HG03039 (cell line): Measurements from ENCODE around the gene FBXO44.

Source experiments
- ATAC-seq: cut with Tn5 transposase; IDR thresholded peaks from one replicate; pipeline ENCODE4 v1.9.1; 2021; ENCODE audit warnings: mild to moderate bottlenecking, moderate library complexity; ENCODE audit not compliant: unreplicated experiment

The FBXO44 gene

DNA sequence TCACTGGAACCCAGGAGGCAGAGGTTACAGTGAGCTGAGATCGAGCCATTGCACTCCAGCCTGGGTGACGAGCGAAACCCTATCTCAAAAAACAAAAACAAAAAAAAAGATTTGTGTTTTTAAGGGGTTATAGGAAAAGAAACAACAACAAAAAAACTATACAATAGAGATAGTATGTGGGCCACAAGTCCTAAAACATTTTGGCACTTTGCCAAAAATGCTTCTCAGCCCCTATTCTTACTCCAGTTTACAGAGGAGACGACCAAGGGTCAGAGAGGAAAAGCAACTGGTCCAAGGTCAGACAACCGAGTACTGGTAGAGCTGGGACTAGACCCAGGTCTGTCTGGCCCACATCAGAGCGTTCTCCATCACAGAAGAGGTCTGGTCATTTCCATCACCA, 3.0 kb downstream of the FBXO44 start:
- ATAC-seq, result no peak

DNA sequence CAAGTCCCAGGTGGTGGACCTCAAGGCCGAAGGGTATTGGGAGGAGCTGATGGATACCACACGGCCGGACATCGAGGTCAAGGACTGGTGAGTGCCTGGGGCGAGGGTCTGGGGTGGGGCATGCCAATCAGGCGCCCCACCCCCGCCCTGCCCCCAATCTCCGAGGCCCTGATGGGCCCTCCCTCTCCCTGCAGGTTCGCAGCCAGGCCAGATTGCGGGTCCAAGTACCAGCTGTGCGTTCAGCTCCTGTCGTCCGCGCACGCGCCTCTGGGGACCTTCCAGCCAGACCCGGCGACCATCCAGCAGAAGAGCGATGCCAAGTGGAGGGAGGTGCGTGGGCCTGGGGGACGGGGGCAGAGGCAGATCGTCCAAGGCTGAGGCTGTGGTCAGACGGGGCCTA, 3.9 kb downstream of the FBXO44 start:
- ATAC-seq, result no peak

DNA sequence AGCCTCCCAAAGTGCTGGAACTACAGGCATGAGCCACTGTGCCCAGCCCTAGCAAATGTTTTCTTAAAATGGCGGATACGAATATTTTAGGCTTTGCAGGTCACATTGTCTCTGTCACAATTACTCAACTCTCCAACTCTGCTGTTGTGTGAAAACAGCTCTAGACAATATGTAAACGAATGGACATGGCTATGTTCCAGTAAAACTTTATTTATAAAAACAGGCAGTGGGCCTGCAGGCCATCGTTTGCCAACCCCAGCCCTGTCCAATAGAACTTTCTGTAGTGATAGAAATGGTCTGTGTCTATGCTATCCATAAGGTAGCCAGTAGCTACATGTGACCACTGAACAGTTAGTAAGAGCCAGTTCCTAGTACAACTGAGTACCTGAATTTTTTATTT, 5.1 kb downstream of the FBXO44 start:
- ATAC-seq, result no peak

DNA sequence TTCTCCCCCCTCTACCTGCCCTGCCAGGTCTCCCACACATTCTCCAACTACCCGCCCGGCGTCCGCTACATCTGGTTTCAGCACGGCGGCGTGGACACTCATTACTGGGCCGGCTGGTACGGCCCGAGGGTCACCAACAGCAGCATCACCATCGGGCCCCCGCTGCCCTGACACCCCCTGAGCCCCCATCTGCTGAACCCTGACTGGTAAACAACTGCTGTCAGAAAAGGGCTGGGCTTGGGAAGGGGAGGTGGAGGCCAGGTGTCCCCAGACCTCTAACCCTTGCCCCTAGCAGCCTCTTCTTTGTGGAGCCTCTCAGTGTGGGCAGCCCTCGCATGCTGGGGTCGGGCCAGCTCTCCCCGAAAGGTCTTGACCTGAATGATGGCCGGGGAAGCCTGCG, 6.4 kb downstream of the FBXO44 start:
- ATAC-seq, result no peak

DNA sequence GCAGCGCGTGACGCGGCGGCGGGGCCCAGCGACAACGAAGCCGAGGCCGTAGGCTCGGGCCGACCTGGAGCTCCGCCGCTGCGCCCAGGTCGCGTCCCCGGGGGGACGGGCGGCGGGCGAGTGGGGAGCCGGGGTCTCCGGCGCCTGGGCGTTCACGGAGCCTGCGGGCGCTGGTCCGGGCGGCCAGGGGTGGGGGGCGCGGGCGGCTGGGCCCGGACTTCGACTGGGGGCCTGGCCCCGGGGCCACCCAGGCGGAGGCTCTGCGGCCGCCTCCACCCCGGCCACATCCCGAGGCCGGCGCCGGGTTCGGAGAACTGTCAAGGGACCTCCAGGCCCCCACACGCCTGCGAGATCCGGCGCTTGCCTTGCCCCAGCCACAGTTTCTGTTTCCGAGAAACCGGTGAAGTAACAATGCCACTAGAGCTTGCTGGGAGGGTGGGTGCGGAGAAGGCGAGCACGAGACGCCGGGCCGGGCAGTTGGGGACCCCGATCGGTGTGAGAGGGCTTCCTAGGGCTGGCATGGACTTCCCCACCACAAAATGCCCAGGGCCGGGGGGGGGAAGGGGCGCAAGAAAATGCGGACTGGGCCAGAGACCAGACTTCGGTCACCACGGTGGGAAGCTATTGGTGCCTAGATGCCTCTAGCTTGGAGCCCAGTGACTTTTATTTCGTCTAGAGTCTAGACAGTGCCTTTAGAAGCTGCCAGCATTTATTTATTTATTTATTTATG, 9.8 kb downstream of the FBXO44 start:
- ATAC-seq, result peak; percentile 30

DNA sequence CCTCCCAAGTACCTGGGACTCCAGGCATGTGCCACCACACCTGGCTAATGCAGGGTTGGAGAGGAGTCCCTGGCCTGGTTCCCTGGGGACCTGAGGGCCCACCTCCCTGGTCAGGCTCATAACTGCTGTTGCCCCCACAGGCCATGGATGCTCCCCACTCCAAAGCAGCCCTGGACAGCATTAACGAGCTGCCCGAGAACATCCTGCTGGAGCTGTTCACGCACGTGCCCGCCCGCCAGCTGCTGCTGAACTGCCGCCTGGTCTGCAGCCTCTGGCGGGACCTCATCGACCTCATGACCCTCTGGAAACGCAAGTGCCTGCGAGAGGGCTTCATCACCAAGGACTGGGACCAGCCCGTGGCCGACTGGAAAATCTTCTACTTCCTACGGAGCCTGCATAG, 13.8 kb downstream of the FBXO44 start:
- no peak for ATAC-seq

DNA sequence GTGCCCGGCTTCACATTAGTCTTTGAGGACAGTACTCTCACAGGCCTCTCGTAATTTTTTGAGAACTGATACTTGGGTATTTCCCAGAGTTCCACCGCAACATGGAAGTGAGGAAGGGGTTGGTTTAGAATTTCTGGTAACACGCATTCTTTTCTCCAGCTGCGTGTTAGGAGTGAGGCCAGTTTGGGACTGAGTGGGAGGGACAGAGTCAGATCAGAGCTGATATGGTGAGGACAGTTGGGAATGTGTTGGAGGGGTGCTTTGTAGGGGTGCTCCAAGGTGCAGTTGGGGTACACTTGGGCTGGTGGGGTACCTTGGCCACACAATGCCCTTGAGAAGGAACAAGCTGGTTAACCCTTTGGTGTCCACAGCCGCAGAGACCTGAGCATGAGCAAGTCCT, 16.1 kb downstream of the FBXO44 start:
- no peak for ATAC-seq

DNA sequence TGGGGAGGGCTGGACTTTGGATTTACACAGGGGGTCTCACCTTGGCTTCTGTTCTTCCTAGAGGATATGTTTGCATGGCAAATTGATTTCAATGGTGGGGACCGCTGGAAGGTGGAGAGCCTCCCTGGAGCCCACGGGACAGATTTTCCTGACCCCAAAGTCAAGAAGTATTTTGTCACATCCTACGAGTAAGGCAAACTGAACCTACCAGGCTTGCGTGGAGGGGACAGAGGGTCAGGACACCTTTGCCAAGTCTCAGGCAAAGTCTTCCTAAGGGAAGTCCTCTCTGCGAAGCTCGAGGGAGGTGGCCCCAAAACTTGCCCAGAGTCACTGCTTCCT, 16.5 kb downstream of the FBXO44 start:
- no peak for ATAC-seq

DNA sequence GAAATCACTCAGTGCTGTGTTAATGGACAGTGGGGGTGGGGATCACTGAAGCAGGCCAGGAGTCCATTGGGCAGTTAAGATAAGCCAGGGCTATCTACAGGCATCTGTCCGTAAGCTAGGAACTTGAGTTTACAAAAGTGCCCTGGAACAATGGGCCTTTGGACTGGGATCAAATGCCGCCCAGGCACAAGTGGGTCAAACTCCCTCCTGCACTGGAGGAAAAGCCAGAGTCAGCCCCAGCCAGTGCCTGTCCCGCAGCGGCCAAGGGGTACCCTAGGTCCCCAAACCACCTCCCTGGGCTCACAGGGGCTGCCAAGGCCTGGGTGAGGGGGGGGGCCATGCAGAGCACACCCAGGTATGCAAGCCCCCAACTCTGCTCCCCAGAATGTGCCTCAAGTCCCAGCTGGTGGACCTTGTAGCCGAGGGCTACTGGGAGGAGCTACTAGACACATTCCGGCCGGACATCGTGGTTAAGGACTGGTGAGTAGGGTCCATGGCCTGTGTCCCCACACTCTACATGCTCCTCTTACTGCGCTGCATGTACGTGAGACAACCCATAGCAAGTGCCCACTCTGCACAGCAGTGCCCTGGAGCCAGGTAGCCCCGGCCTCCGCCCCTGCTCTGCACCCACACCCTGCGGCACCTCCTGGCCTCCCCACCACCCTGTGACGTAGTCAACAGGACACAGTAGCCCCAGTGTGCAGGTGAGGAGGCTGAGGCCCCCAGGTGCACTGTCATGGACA, 17.0 kb downstream of the FBXO44 start:
- ATAC-seq, result no peak

DNA sequence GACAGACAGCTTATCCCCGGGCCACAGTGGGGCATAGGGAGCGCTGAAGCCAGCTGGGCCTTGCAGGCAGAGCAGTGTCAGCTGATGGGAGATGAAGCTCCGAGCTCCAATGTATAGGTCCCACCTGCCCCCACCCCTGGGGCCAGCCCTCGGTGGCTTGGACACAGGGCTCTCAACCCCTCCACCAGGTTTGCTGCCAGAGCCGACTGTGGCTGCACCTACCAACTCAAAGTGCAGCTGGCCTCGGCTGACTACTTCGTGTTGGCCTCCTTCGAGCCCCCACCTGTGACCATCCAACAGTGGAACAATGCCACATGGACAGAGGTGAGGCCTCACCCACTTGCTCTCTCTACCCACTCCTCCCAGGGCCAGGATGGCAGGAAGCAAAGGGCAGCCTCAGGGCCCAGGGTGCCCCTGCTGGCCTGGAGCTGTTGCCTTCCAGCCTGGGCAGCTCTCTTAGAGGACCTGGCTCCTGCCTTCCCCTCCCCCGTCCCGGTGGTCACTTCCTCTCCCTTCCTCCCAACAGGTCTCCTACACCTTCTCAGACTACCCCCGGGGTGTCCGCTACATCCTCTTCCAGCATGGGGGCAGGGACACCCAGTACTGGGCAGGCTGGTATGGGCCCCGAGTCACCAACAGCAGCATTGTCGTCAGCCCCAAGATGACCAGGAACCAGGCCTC, 18.6 kb downstream of the FBXO44 start:
- no peak for ATAC-seq

DNA sequence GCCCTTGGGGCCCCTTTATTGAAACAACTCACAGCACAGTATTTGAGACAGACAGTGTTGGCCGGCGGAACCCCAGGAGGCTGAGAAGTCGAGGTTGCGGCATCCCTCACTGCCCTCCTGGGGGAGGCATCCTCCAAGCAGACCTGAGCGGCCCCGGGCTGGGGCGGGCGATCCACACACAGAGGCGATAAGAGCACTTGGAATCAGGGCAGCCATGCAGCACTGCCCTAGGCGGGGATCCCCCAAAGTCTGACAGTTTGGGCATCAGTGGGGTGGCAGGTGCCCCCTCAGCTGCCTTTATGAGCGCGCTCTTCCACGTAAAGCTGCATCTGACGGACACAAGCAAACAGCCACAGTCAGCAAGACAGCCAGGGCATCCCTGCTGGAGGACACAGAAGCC, 19.8 kb downstream of the FBXO44 start:
- ATAC-seq, result no peak

DNA sequence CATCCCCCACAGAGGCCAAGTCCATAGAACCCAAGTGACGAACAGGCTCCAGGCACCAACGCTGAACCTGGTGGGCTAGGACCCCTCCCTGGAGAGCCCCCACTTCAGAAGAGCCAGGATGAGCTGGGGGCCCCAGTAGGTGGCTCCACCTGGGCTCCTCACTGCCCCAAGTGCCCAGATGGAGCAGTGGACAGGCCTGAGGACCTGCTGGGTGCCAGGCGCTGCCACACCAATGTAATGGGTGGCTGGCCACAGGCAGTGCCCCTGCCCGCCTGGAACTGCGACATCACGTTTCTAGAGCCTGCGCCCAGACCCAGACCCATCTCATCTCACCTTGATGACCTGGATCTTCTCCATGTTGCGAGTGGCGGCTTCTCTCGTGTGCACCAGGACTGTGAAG, 20.6 kb downstream of the FBXO44 start:
- no peak for ATAC-seq

DNA sequence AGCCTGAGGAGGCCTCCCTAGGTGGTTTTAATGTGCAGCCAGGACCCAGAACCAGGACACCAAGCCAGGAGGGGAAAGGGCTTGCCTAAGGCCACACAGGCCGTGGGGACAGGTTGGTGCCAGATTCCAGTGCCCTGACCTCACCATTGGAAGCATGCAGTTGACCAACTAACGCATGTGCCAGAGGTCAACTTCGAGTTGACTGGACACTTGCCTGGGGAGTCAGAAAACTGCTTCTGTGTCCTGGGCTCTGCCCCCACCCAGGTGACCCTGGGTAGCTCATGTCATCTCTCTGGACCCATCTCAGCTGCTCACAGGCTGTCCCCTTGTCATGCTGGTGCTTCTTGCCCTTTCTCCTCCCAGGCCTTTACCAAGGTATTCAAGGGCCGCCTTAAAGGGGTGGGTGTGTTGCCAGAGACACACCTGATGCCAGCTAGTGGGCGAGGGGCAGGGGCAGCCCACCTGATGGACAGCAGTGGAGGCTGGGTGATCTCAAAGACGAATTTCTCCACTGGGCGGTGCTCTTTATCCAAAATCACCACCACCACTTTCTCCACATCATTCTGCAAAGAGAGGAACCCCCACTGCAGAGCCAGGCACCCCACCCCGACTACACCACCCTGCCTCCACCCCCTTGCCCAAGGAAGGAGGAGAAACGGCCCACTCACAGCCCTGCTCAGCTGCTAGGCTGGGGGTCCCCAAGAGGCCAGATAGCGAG, 21.9 kb downstream of the FBXO44 start:
- ATAC-seq, result no peak

DNA sequence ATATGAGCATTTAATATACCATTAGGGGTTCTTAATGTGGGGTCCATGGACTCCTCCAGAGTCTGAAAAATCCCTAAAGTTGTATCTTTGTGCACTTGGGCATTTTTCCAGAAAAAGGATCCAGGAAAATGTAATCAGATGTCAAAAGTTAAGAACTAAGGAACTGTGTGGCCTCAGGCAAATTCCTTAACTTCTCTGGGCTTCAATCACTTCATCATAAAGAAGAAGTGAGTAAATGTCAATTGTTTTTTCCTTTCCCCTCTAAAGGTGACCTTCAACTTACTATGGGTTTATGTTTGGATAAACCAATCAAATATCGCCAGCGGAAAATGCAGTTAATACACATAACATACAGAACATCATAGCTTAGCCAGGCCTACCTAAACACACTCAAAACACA, 23.8 kb downstream of the FBXO44 start:
- ATAC-seq, result no peak

DNA sequence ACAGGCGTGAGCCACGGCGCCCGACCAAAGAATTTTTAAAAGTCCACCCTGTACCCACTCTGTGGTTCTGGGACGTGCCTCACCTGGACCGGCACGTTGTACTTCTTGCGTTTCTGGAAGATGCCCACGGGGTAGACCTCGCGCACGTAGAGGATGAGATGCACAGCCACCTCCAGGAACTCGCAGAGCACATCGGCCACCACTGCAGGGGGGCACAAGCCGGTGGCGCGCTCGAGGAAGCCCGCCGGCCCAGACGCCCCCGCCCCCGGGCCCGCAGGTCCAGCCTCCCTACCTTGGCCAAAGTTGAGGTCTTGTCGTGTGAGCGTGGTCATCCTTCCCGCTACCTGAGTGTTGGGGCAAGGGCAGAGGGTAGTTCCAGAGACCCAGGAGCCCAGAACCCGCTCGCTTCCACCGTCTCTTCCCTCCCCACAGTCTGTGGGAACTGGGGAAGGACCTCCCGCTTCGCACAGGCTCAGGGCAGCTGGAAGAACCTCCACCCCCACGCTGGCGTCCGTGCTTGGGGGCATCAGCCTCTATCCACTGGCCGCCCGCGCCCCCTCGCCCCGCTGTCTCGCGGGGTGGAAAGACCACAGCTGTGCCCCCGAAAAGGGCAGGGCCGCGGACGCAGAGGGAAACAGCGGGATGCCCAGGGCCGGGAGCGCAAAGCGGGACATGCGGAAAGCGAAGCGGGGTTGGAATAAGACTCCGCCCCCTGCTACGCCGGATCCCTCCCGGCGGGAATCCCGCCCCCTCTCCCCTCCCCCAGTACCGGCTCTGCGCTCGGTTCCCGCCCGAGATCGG, 25.8 kb downstream of the FBXO44 start:
- ATAC-seq, result peak; percentile 18

DNA sequence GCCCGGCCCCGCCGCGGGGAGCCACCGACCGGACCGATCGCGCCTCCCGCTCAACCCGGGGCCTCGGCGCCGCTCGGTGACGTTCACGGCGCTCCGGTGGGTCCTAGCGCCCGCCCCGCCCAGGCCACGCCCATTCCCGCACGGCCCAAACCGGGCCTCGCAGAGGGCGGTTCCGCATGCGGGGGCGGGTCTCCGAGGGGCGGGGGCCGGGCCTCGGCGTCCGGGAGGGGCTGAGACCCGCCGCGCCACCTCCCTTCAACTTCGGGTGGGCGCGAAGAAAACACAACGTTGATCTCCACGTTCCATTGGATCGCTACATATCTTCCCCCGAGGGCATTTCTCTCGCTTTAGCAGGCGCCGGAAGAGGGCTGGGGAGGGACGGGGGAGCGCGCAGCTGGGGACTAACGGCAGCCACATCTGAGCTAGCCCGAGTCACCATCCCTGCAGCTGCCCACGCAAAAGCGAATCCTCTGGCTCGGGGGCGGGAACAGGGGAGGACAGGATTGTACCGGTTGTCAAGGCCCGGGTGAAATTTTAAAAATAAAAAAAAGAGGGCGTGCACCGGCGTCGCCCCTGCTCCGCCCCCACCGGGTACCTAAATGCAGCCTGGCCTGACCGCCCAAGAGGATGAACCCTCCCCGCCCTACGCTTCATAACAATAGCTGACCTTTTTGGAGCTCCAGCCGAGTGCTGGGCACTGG, 26.5 kb downstream of the FBXO44 start, which contains the start of gene MAD2L2:
Gene MAD2L2, minus strand, starts transcription at position 78 of the 701 bp plus-strand sequence. CDS start 547 bp downstream, outside the sequence.
- ATAC-seq, result peak; percentile 76

DNA sequence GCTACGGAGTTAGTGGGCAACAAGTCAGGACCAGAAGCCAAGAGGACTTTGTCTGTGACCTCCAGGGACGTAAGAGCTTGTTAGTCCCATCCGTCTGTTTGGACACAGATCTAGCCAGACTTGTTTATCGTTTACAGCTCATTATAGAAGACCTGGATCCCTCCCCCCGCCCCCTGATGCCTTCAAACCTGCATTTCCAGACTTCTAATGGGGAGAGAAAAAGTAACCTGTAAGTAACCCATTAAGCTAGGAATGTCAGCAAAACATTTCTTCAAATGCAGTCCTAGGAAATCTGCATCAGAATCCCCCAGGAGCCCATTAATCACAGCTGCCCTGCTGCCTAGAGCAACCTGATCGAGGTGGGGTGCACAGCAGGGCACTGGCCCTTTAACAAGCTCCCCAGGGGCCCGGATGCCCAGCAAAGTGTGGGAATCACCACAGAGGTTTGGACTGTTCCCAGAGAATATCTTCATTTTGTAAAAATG, 27.7 kb downstream of the FBXO44 start:
- ATAC-seq, result no peak

DNA sequence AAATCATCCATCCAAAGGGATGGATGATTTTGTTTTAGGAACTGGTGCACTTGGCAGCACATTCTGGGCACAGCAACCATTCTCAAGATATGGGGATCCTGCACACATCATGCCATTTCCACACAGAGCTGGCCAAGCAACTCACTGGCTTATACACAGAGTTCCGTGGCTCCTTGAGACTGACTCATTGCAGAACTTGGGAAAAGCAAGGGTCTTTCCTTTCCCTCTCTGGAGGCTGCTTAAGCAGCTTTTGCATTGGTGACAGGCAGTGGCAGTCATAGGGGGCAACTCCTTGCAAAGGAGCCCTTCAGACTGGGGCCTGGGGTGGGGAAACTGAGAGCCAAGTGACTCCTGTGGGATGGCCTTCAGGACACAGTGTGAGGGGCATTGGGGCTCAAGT, 28.1 kb downstream of the FBXO44 start:
- no peak for ATAC-seq

DNA sequence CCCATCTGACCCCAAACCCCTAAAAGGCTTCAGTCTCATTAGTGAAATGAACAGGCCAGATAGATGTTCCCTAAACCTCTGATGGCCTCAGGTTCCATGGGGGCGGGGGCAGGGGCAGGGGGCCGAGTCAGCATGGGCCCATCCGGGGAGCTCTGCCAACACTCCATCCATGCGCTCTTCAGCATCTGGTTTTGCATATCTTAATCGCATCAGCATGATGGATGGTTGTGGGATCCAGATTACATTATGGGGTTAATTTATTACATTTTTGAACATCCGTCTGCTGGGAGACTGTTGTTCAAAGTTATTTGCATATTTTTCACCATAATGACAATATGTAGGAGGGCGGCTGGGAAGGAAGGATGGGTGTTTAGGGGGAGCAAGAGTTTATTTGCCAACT, 29.4 kb downstream of the FBXO44 start:
- no peak for ATAC-seq
